Brain pericyte (primary cell): ENCODE results near the gene NREP.

Experiments
- DNase-seq: peaks from one replicate; pipeline ENCODE4 v3.0.0-alpha.2; 2012; ENCODE audit warnings: low read depth, low spot score

NREP gene

GRCh38 chr5:111765613-111766571 is 8.9 kb upstream of the NREP start:
- no peak for DNase-seq

GRCh38 chr5:111764019-111764418 is 7.0 kb upstream of the NREP start:
- no peak for DNase-seq

GRCh38 chr5:111762895-111763294 is 5.9 kb upstream of the NREP start:
- peak; percentile 82 for DNase-seq

GRCh38 chr5:111758284-111758628 is 1.3 kb upstream of the NREP start:
- no peak for DNase-seq

GRCh38 chr5:111757355-111758283 is 625 bp upstream of the NREP start:
- peak; percentile 87 for DNase-seq

GRCh38 chr5:111755942-111756381 is 1.0 kb downstream of the NREP start:
- no peak for DNase-seq

GRCh38 chr5:111755345-111755941 is 1.6 kb downstream of the NREP start:
- no peak for DNase-seq

GRCh38 chr5:111753884-111754589 is 3.0 kb downstream of the NREP start:
- no peak for DNase-seq

- no peak for DNase-seq
Observed at GRCh38 chr5:111752426-111752965, 4.5 kb downstream of the NREP start.

GRCh38 chr5:111749303-111750026 is 7.5 kb downstream of the NREP start:
- DNase-seq, result no peak

GRCh38 chr5:111748304-111748763 is 8.7 kb downstream of the NREP start:
- no peak for DNase-seq

- DNase-seq, result no peak
Observed at GRCh38 chr5:111747337-111747736, 9.7 kb downstream of the NREP start.

- no peak for DNase-seq
Observed at GRCh38 chr5:111746791-111747190, 10.2 kb downstream of the NREP start.

- no peak for DNase-seq
Observed at GRCh38 chr5:111745075-111745739, 11.8 kb downstream of the NREP start.

GRCh38 chr5:111744455-111744854 is 12.5 kb downstream of the NREP start:
- DNase-seq, result no peak

GRCh38 chr5:111743988-111744387 is 13.0 kb downstream of the NREP start:
- no peak for DNase-seq

- no peak for DNase-seq
Observed at GRCh38 chr5:111743512-111743911, 13.5 kb downstream of the NREP start.

- DNase-seq, result no peak
Observed at GRCh38 chr5:111742177-111742994, 14.6 kb downstream of the NREP start.

- DNase-seq, result no peak
Observed at GRCh38 chr5:111741278-111741677, 15.7 kb downstream of the NREP start.
